Stimulated activated naive CD4-positive, alpha-beta T cell (primary cell): ENCODE data around the gene ASTN2.

Experiments used
- DNase-seq, 6 experiments: peaks; one replicate each; lab custom pipeline; 2025; lab: John Stamatoyannopoulos, UW

ASTN2 gene

GRCh38 chr9:116387934-116388698 lies 1026.7 kb downstream of the ASTN2 start:
- no peak for DNase-seq

- DNase-seq: no peak
These were observed 1030.9 kb downstream of the ASTN2 start for GRCh38 chr9:116383936-116384335.

- DNase-seq: no peak
These were observed 1031.7 kb downstream of the ASTN2 start for GRCh38 chr9:116383133-116383532.

GRCh38 chr9:116382053-116382452 lies 1032.8 kb downstream of the ASTN2 start:
- no peak for DNase-seq

GRCh38 chr9:116381350-116381749 lies 1033.5 kb downstream of the ASTN2 start:
- DNase-seq: no peak

- DNase-seq: no peak
These were observed 1034.3 kb downstream of the ASTN2 start for GRCh38 chr9:116380496-116380995.

GRCh38 chr9:116379821-116380220 lies 1035.0 kb downstream of the ASTN2 start:
- no peak for DNase-seq

- DNase-seq: no peak
These were observed 1036.0 kb downstream of the ASTN2 start for GRCh38 chr9:116378873-116379272.

GRCh38 chr9:116377179-116377798 lies 1037.6 kb downstream of the ASTN2 start:
- no peak for DNase-seq
